Osteocyte (in vitro differentiated cells): ENCODE data around the gene PP2D1. TPM values are rescaled to one million over a fixed set of nuclear protein-coding genes. Genes with fewer than 3 reads are reported as not detected.
A peak's percentile ranks its signal among the peaks of the same experiment; 100 is the strongest.

ENCODE experiments used
- DNase-seq: peaks from one replicate; pipeline ENCODE4 v3.0.0; 2021; ENCODE audit warnings: mixed read lengths; ENCODE audit not compliant: unreplicated experiment; ENCODE audit errors: extremely low spot score
- H3K27ac Mint-ChIP-seq: one replicate; pipeline ENCODE4 v1.8.0; 2021; ENCODE audit warnings: mild to moderate bottlenecking, mixed read lengths; ENCODE audit not compliant: unreplicated experiment
- H3K27me3 Mint-ChIP-seq: one replicate; pipeline ENCODE4 v1.8.0; 2021; ENCODE audit warnings: mixed read lengths; ENCODE audit not compliant: unreplicated experiment
- H3K36me3 Mint-ChIP-seq: one replicate; pipeline ENCODE4 v1.8.0; 2021; ENCODE audit warnings: mixed read lengths; ENCODE audit not compliant: unreplicated experiment
- H3K4me1 Mint-ChIP-seq: one replicate; pipeline ENCODE4 v1.8.0; 2021; ENCODE audit warnings: mixed read lengths; ENCODE audit not compliant: unreplicated experiment
- H3K4me3 Mint-ChIP-seq: one replicate; pipeline ENCODE4 v1.8.0; 2021; ENCODE audit warnings: mild to moderate bottlenecking, moderate library complexity, mixed read lengths; ENCODE audit not compliant: unreplicated experiment
- H3K9me3 Mint-ChIP-seq: one replicate; pipeline ENCODE4 v1.8.0; 2021; ENCODE audit warnings: mixed read lengths; ENCODE audit not compliant: unreplicated experiment
- CTCF ChIP-seq: fragments of 200-600 bp; sonication (generic); IDR thresholded peaks from 2 replicates; pipeline ENCODE4 v1.5.0; 2021; ENCODE audit warnings: antibody characterized with exemption, mild to moderate bottlenecking, moderate library complexity
- total RNA-seq: library from RNA; stranded (reverse); gene quantifications from 2 replicates; pipeline ENCODE4 v1.2.1, GENCODE V29; 2021

Gene PP2D1
- total RNA-seq, 1 donor from 2014 or later, result not detected

DNA sequence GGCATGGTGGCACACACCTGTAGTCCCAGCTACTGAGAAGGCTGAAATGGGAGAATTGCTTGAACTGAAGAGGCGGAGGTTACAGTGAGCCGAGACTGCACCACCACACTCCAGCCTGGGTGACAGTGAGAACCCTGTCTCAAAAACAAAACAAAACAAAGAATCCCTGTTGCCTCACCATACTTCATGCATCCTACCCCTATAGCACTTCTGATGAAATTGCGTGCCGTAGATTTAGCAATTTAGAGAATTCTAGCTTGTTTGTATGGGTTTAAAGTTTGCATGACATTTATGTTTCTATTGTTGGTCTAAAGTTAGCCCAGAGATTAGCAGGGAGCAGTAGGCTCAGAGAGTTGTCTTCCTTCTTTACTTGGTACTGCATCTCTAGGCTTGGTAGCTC is 57.4 kb downstream of the PP2D1 start:
- H3K27ac Mint-ChIP-seq, result no peak overlapping the region
- DNase-seq, result no peak
- no peaks in the 10 kb centered on the region for H3K9me3 Mint-ChIP-seq
- peaks cover 26% of the 10 kb centered on the region for H3K4me1 Mint-ChIP-seq
- peaks cover 39% of the 10 kb centered on the region for H3K36me3 Mint-ChIP-seq
- no peak for TF ChIP-seq CTCF
- H3K4me3 Mint-ChIP-seq, result no peak overlapping the region
- no peaks in the 10 kb centered on the region for H3K27me3 Mint-ChIP-seq

GRCh38 chr3:19950316-19950715 is 61.7 kb downstream of the PP2D1 start:
- Mint-ChIP-seq H3K36me3 (peaks cover 32% of the 10 kb centered on the region), H3K27me3 (no peaks in the 10 kb centered on the region), H3K9me3 (no peaks in the 10 kb centered on the region), H3K4me3 (no peak overlapping the region), H3K27ac (no peak overlapping the region), H3K4me1 (peaks cover 40% of the 10 kb centered on the region)
- TF ChIP-seq CTCF, result no peak
- no peak for DNase-seq

GRCh38 chr3:19948226-19948591 is 63.9 kb downstream of the PP2D1 start:
- DNase-seq, result no peak
- no peaks in the 10 kb centered on the region for H3K27me3 Mint-ChIP-seq
- peak overlapping the region; percentile 100 for H3K27ac Mint-ChIP-seq
- H3K4me3 Mint-ChIP-seq, result peak overlapping the region; percentile 100
- H3K36me3 Mint-ChIP-seq, result peaks cover 26% of the 10 kb centered on the region
- H3K4me1 Mint-ChIP-seq, result peaks cover 41% of the 10 kb centered on the region
- no peak for TF ChIP-seq CTCF
- H3K9me3 Mint-ChIP-seq, result no peaks in the 10 kb centered on the region

GRCh38 chr3:19947549-19948225 is 64.4 kb downstream of the PP2D1 start:
- no peak for TF ChIP-seq CTCF
- peak; percentile 85 for DNase-seq
- Mint-ChIP-seq H3K9me3 (no peaks in the 10 kb centered on the region), H3K4me1 (peaks cover 39% of the 10 kb centered on the region), H3K27me3 (no peaks in the 10 kb centered on the region), H3K4me3 (peak overlapping the region; percentile 100), H3K36me3 (peaks cover 21% of the 10 kb centered on the region), H3K27ac (peak overlapping the region; percentile 100)

GRCh38 chr3:19946832-19947548 is 65.1 kb downstream of the PP2D1 start, which contains the start of gene RAB5A:
RAB5A (plus strand) TSS chr3:19947097; CDS start chr3:19950899, 3,802 bp downstream.
- Mint-ChIP-seq H3K4me1 (peaks cover 36% of the 10 kb centered on the region), H3K27me3 (no peaks in the 10 kb centered on the region), H3K27ac (peak within 1 kb of the TSS; percentile 100), H3K9me3 (no peaks in the 10 kb centered on the region), H3K4me3 (peak within 1 kb of the TSS; percentile 100), H3K36me3 (peaks cover 16% of the 10 kb centered on the region)
- peak; percentile 98 for DNase-seq
- no peak for TF ChIP-seq CTCF
